ENCODE results near the gene VTI1A. TPM values are rescaled to one million over a fixed set of nuclear protein-coding genes. Genes with fewer than 3 reads are reported as not detected.

Gene VTI1A
- total and polyA plus RNA-seq, 9 donors, result 7.8 to 48.2 (median 20.0) TPM

- TF ChIP-seq, protein P1, sequence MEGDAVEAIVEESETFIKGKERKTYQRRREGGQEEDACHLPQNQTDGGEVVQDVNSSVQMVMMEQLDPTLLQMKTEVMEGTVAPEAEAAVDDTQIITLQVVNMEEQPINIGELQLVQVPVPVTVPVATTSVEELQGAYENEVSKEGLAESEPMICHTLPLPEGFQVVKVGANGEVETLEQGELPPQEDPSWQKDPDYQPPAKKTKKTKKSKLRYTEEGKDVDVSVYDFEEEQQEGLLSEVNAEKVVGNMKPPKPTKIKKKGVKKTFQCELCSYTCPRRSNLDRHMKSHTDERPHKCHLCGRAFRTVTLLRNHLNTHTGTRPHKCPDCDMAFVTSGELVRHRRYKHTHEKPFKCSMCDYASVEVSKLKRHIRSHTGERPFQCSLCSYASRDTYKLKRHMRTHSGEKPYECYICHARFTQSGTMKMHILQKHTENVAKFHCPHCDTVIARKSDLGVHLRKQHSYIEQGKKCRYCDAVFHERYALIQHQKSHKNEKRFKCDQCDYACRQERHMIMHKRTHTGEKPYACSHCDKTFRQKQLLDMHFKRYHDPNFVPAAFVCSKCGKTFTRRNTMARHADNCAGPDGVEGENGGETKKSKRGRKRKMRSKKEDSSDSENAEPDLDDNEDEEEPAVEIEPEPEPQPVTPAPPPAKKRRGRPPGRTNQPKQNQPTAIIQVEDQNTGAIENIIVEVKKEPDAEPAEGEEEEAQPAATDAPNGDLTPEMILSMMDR (IDR thresholded peaks at IDR 0.05), result no peak
- no peak for TF ChIP-seq POLR2A (IDR thresholded peaks at IDR 0.05)
- TF ChIP-seq EP300 (IDR thresholded peaks at IDR 0.05), result no peak
- Histone ChIP-seq H3K27me3 (no peaks in the 10 kb centered on the region), H3K4me1 (ENCODE audit: insufficient read depth) (no peaks in the 10 kb centered on the region), H3K27ac (no peak overlapping the region), H3K36me3 (no peaks in the 10 kb centered on the region), H3K9me3 (no peaks in the 10 kb centered on the region), H3K4me3 (no peak overlapping the region)
- 96 to 98% (median 97%) methylated on average over 3 of the region's 3 CpGs for WGBS, 3 donors
- no peak for DNase-seq
- intact Hi-C loops (cut with DNase I), result no loop called here
Observed at GRCh38 chr10:112553315-112553714, 106.3 kb downstream of the VTI1A start.

DNA sequence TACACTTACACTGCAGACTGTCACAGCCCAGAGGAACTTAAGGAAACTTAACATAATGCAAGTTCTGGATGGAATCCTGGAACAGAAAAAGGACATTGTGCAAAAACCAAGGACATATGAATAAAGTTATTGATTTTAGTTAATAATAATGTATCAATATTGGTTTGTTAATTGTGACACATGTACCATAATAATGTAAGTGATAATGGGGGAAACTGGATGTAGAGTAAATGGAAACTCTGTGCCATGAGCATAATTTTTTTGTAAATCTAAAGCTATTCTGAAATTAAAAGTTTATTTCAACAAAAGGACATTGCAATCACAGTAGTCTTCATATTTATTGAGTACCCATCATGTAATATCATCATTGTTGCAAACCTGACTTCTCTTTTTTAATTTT lies 107.2 kb downstream of the VTI1A start:
- no peaks in the 10 kb centered on the region for H3K9me3 ChIP-seq
- no peaks in the 10 kb centered on the region for H3K27me3 ChIP-seq
- H3K36me3 ChIP-seq, result no peaks in the 10 kb centered on the region
- DNase-seq, result no peak
- H3K4me1 ChIP-seq (ENCODE audit: insufficient read depth), result no peaks in the 10 kb centered on the region
- H3K27ac ChIP-seq, result no peak overlapping the region
- no peak for TF ChIP-seq EP300 (IDR thresholded peaks at IDR 0.05)
- no peak for TF ChIP-seq POLR2A (IDR thresholded peaks at IDR 0.05)
- TF ChIP-seq, protein P1 (IDR thresholded peaks at IDR 0.05), result no peak
- intact Hi-C loops (cut with DNase I), result no loop called here
- no peak overlapping the region for H3K4me3 ChIP-seq

- 91 to 96% (median 93%) methylated on average over 2 of the region's 2 CpGs for WGBS, 3 donors
- no peaks in the 10 kb centered on the region for H3K9me3 ChIP-seq
- H3K27ac ChIP-seq, result no peak overlapping the region
- intact Hi-C loops (cut with DNase I), result no loop called here
- TF ChIP-seq, protein P1 (IDR thresholded peaks at IDR 0.05), result no peak
- TF ChIP-seq POLR2A (IDR thresholded peaks at IDR 0.05) (no peak), EP300 (IDR thresholded peaks at IDR 0.05) (no peak)
- H3K27me3 ChIP-seq, result no peaks in the 10 kb centered on the region
- DNase-seq, result no peak
- H3K4me3 ChIP-seq, result no peak overlapping the region
- no peaks in the 10 kb centered on the region for H3K4me1 ChIP-seq (ENCODE audit: insufficient read depth)
- no peaks in the 10 kb centered on the region for H3K36me3 ChIP-seq
Observed at GRCh38 chr10:112557197-112557596, 110.2 kb downstream of the VTI1A start.

DNA sequence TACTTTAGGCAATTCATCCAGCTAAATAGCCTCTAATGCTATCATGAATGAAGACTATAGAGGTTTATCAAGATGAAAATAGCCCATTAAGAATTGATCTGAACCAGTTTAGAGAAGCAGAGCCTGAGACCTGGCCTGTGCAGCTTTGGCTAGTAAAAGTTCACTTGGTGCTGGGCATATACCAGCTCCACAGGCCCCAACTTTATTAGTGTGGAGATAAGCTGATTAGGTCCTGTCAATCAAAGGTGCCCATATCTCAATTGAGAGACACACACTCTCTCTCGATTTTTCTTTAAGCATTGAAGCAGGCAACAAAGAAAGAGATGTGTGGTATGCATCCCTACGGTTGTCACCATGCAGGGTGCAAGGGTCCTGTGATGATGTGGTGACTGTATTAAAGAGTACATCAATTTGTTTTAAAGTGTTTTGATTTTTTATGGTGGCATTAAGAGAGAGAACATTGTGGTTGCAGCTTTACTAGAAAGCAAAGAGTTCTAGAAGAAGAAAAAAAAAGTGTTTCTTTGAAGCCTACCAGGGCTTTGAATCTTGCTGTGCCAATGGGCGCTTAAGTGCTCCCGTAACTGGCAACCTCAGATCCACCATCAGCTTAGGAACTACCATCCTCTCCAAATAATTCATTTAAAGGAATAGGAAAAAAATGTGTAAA lies 111.6 kb downstream of the VTI1A start:
- intact Hi-C loops (cut with DNase I), result no loop called here
- H3K4me3 ChIP-seq, result no peak overlapping the region
- H3K4me1 ChIP-seq (ENCODE audit: insufficient read depth), result no peaks in the 10 kb centered on the region
- DNase-seq, result no peak
- no peaks in the 10 kb centered on the region for H3K9me3 ChIP-seq
- no peaks in the 10 kb centered on the region for H3K36me3 ChIP-seq
- no peak overlapping the region for H3K27ac ChIP-seq
- H3K27me3 ChIP-seq, result no peaks in the 10 kb centered on the region
- WGBS, 3 donors, result 93 to 98% (median 93%) methylated on average over 4 of the region's 4 CpGs
- TF ChIP-seq, protein P1 (IDR thresholded peaks at IDR 0.05), result no peak
- no peak for TF ChIP-seq POLR2A (IDR thresholded peaks at IDR 0.05)
- TF ChIP-seq EP300 (IDR thresholded peaks at IDR 0.05), result no peak

Measured in ovary (tissue), 9 donors.